ENCODE data around the gene CTPS1. TPM values are rescaled to one million over a fixed set of nuclear protein-coding genes. Genes with fewer than 3 reads are reported as not detected.

Gene CTPS1
- total RNA-seq, 1 donor from 2014 or later: 73.8 TPM

DNA sequence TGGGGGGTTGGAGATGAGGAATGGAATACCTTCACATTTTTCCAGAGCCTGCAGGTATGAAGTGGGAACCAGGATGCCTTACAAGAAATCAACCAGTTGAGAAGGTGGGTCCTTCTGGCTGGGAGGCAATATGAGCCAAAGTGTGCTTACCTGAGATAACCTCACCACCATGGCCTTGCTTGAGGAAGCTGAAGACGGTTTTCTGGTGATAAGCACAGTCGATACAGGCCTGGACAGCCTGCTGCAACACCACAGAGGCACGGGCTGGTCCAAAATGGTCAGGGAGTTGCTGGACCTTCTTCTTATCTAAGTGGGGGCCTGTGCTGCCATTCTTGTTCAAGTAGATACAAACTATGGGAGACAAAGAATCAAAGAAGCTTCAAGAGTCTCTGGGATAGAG is 69.0 kb downstream of the CTPS1 start:
- no peaks in the 10 kb centered on the region for H3F3A ChIP-seq (ENCODE audit: low read depth)
- H3K27me3 ChIP-seq: no peaks in the 10 kb centered on the region
- no peaks in the 10 kb centered on the region for H4K20me1 ChIP-seq (ENCODE audit: low read depth)
- H3K27ac Mint-ChIP-seq: no peak overlapping the region
- no peaks in the 10 kb centered on the region for H3K4me1 ChIP-seq
- H3K4me1 Mint-ChIP-seq: peaks cover 1% of the 10 kb centered on the region
- no peak overlapping the region for H3K4me3 ChIP-seq
- H2AFZ ChIP-seq (replicated peaks): no peak overlapping the region
- H3K9me3 Mint-ChIP-seq: no peaks in the 10 kb centered on the region
- H3K27me3 Mint-ChIP-seq (ENCODE audit: insufficient read depth, low read depth): peaks cover 7% of the 10 kb centered on the region
- no peaks in the 10 kb centered on the region for H3K36me3 ChIP-seq
- no peak overlapping the region for H3K4me3 Mint-ChIP-seq
- H3K9me3 ChIP-seq (ENCODE audit: low read depth): no peaks in the 10 kb centered on the region
- DNase-seq (ENCODE audit: low spot score): no peak
- H3K4me2 ChIP-seq: no peak overlapping the region
- no peaks in the 10 kb centered on the region for H3K79me2 ChIP-seq (ENCODE audit: low read depth)
- H3K9ac ChIP-seq: no peak overlapping the region
- no peak overlapping the region for H3K27ac ChIP-seq
- TF ChIP-seq EZH2 (IDR thresholded peaks at IDR 0.05) (no peak), CTCF (IDR thresholded peaks at IDR 0.05) (no peak), EZH2phosphoT487 (IDR thresholded peaks at IDR 0.05) (no peak)
- H3K36me3 Mint-ChIP-seq: peaks cover 21% of the 10 kb centered on the region

- H3K9me3 Mint-ChIP-seq: no peaks in the 10 kb centered on the region
Measured at GRCh38 chr1:41051022-41051421, 71.5 kb downstream of the CTPS1 start.

DNA sequence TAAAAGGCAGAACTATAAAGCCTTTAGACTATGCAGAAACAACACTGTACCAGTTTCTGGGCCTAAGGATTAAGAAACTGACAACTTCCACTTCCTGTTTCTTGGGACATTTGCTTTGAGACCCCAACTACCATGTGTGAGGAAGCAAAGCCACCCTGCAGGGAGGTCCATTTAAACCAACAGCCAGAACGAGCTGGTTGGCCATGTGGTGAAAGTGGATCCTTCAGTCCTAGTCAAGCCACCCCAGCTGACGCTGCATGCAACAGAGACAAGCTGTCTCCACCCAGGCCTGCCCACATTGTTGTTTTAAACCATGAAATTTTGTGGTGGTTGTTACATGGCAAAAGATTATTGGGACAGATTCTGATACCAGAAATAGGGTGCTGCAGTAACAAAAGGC is 73.8 kb downstream of the CTPS1 start:
- Mint-ChIP-seq H3K27ac (no peak overlapping the region), H3K36me3 (peaks cover 29% of the 10 kb centered on the region)

More at GRCh38 chr1:41051022-41051421, 71.5 kb downstream of the CTPS1 start:
- Histone ChIP-seq H3K9me3 (ENCODE audit: low read depth) (no peaks in the 10 kb centered on the region), H3F3A (ENCODE audit: low read depth) (no peaks in the 10 kb centered on the region), H4K20me1 (ENCODE audit: low read depth) (no peaks in the 10 kb centered on the region), H3K4me3 (no peak overlapping the region), H2AFZ (replicated peaks) (no peak overlapping the region), H3K27ac (no peak overlapping the region), H3K27me3 (no peaks in the 10 kb centered on the region), H3K9ac (no peak overlapping the region), H3K36me3 (peaks cover 4% of the 10 kb centered on the region), H3K79me2 (ENCODE audit: low read depth) (no peaks in the 10 kb centered on the region), H3K4me1 (no peaks in the 10 kb centered on the region), H3K4me2 (no peak overlapping the region)
- Mint-ChIP-seq H3K27ac (no peak overlapping the region), H3K4me1 (peaks cover 2% of the 10 kb centered on the region), H3K4me3 (no peak overlapping the region), H3K36me3 (peaks cover 33% of the 10 kb centered on the region), H3K27me3 (ENCODE audit: insufficient read depth, low read depth) (peaks cover 9% of the 10 kb centered on the region)
- TF ChIP-seq EZH2 (IDR thresholded peaks at IDR 0.05) (no peak), EZH2phosphoT487 (IDR thresholded peaks at IDR 0.05) (no peak), CTCF (IDR thresholded peaks at IDR 0.05) (no peak)
- DNase-seq (ENCODE audit: low spot score): no peak

More for the DNA sequence above, 73.8 kb downstream of the CTPS1 start:
- Mint-ChIP-seq H3K4me1 (peaks cover 2% of the 10 kb centered on the region), H3K4me3 (no peak overlapping the region), H3K9me3 (no peaks in the 10 kb centered on the region), H3K27me3 (ENCODE audit: insufficient read depth, low read depth) (peaks cover 3% of the 10 kb centered on the region)
- H4K20me1 ChIP-seq (ENCODE audit: low read depth): no peaks in the 10 kb centered on the region
- no peak for DNase-seq (ENCODE audit: low spot score)
- no peaks in the 10 kb centered on the region for H3K27me3 ChIP-seq
- no peak for TF ChIP-seq EZH2phosphoT487 (IDR thresholded peaks at IDR 0.05)
- TF ChIP-seq CTCF (IDR thresholded peaks at IDR 0.05): no peak
- TF ChIP-seq EZH2 (IDR thresholded peaks at IDR 0.05): no peak
- H3K4me1 ChIP-seq: peaks cover 7% of the 10 kb centered on the region
- no peak overlapping the region for H3K4me2 ChIP-seq
- no peaks in the 10 kb centered on the region for H3F3A ChIP-seq (ENCODE audit: low read depth)
- peaks cover 4% of the 10 kb centered on the region for H3K36me3 ChIP-seq
- no peaks in the 10 kb centered on the region for H3K9me3 ChIP-seq (ENCODE audit: low read depth)
- no peak overlapping the region for H2AFZ ChIP-seq (replicated peaks)
- no peak overlapping the region for H3K27ac ChIP-seq
- H3K79me2 ChIP-seq (ENCODE audit: low read depth): no peaks in the 10 kb centered on the region
- H3K9ac ChIP-seq: no peak overlapping the region
- no peak overlapping the region for H3K4me3 ChIP-seq

Measured in neural progenitor cell (in vitro differentiated cells).